GM12872 (cell line): ENCODE results near the gene ALOX5AP.

Experiments used
- CTCF ChIP-seq: IDR thresholded peaks from 3 replicates; pipeline ENCODE4 v1.5.1; 2011; ENCODE audit warnings: low read depth, mild to moderate bottlenecking, low read length, moderate library complexity; ENCODE audit not compliant: insufficient read depth

ALOX5AP gene

DNA sequence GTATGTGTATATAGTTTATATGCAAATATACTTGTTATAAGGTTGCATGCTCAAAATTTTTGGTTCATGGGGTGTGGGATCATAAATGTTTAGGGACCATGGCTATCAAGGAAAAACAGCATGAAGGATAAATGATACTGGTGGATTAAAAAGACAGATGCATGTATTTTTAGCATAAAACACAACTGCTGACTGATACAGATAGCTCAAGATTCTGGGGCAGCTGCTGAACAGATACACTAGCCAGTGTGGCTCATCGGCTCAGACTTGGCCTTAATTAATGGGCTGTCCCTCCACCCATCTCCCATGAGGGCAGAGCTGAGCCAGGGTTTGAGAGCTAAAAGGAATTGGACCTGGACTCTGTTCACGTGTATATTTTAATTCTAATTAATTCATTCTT, 11.4 kb downstream of the ALOX5AP start:
- TF ChIP-seq CTCF: no peak

DNA sequence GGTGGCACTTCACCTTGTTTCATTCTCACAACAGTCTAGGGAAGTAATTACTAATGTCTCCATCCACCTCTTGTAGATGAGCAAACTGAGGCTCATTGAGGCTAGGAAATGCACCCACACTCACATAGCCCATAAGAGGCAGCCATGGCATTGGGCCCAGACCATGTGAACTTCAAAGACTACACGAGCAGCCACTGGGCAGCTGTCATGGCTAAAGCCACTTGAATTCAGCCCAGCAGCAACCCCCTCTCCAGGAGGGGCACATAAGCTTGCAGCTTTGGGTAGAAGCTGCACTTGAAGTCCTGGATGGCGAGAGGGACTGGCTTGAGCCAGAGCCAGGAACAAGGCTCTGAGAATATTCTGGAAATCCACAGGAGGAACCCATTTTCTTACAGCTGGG, 13.4 kb downstream of the ALOX5AP start:
- TF ChIP-seq CTCF: no peak

DNA sequence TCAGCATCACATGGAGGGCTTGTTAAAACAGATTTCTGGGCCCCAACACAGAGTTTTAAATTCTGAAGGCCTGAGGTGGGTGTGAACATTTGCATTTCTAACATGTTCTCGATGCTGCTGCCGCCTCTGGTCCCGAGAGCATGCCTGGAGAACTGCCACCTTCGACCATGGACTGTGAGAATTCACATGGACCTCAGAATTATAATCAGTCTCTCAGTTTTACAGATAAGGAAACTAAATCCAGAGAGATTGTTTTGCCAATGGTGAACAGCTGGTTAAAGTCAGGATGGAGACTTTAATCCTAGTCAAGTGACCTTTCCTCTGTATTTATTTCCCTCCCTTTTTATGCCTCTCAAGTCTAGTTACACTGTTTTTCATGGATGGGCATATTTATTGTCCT, 14.7 kb downstream of the ALOX5AP start:
- TF ChIP-seq CTCF: no peak

DNA sequence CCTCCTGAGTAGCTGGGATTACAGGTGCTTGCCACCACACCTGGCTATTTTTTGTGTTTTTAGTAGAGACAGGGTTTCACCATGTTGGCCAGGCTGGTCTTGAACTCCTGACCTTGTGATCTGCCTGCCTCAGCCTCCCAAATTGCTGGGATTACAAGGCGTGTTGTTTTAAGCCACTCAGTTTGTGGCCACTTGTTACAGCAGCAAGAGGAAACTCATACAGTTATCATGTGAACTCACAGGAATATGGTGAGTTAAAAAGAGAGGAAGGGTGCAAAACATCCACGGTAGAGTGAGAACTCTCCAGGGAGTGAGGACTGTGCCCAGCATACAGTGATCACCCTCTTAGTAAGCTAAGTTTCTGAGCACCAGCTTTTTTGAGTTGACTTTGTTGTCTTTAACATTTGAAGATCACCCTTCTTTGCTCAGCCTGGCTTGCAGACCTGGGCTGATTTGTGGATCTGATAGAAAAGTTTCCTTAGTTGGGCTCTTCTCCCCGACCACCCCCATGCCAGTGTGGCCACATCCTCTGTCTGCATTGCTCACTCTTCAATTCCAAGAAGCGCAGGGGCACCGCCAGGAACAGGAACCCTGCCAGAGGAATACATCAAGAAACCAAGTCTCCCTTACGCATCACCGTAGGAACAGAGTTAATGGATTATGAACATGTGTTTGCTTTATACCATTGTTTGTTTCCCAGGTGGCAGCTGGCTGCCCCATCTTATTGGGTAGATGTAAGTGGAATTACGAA, 16.0 kb downstream of the ALOX5AP start:
- TF ChIP-seq CTCF: no peak

DNA sequence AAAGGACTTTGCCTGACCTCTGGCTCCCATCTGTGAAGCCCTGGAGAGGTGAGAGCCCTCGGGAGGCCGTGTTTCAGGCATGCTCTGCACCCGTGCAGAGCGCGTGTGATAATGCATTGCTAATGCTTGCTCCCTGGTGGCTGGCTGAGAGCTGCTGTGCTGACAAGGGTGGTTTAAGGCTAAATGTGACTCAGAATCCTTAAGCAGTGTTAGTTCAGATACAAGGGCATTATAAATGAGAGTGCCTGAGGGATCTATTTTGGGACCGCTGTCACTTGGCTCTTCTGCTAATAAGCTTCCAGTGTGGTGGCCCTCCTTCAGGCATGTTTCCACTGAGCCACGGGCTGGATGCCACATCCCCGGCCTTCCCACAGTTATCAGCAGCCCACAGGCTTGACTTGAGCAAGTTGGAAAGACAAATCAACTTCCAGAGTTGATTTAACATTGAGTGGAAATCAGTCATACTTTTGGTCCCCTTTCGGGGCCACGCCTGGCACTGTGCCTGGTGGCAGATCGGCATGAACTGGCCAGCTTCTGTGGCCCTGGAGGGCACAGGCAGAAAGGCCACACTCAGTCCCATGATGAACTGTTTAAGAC, 17.0 kb downstream of the ALOX5AP start:
- no peak for TF ChIP-seq CTCF

GRCh38 chr13:30753030-30753616, 17.8 kb downstream of the ALOX5AP start:
- TF ChIP-seq CTCF: no peak

DNA sequence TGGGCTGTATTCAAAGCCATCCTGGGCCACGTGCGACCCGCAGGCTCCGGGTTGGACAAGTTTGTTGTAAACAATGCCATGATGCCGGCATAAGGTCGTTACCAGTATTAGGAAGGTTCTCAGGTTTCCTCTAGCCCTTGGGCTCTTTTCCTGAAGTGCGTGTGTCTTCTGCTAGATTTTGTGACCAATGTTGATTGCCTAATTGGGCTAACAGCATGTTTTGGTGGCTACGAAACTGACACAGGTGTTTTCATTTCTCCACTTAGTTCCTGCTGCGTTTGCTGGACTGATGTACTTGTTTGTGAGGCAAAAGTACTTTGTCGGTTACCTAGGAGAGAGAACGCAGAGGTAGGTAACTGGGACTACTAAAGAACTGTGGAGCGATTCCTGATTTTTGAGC, 20.3 kb downstream of the ALOX5AP start:
- no peak for TF ChIP-seq CTCF
